Muscle of leg (tissue), 11 donors: ENCODE results near the gene PLCL1. TPM values are rescaled to one million over a fixed set of nuclear protein-coding genes. Genes with fewer than 3 reads are reported as not detected.

ENCODE experiments used
- DNase-seq: peaks from one replicate; pipeline ENCODE4 v3.0.0; 2013
- H3K27ac ChIP-seq: one replicate; pipeline ENCODE4 v1.5.1; 2013; ENCODE audit warnings: mild to moderate bottlenecking, low read length, control low read depth
- H3K27me3 ChIP-seq: one replicate; pipeline ENCODE4 v1.6.1; 2013; ENCODE audit warnings: low read length; ENCODE audit not compliant: control insufficient read depth, insufficient read depth
- H3K36me3 ChIP-seq: one replicate; pipeline ENCODE4 v1.6.1; 2013; ENCODE audit warnings: low read length; ENCODE audit not compliant: control insufficient read depth, insufficient read depth
- H3K4me1 ChIP-seq: one replicate; pipeline ENCODE4 v1.6.1; 2013; ENCODE audit warnings: low read length; ENCODE audit not compliant: control insufficient read depth, insufficient read depth
- H3K4me3 ChIP-seq: one replicate; pipeline ENCODE4 v1.5.1; 2013; ENCODE audit warnings: low read length, control low read depth
- H3K9me3 ChIP-seq: replicated peaks from 2 replicates; pipeline ENCODE4 v1.6.1; 2013; ENCODE audit warnings: low read depth, low read length; ENCODE audit not compliant: control insufficient read depth
- WGBS: methylation state at CpG from one replicate; pipeline ENCODE4 v1.1.5; 2013; ENCODE audit warnings: missing lambda C conversion rate; ENCODE audit not compliant: insufficient coverage; 5-methylcytosine and 5-hydroxymethylcytosine counted together
- polyA plus RNA-seq, 8 donors: library from polyadenylated mRNA; unstranded; fragments of 120-200 nt; gene quantifications; one replicate each; pipeline versions ENCODE4 v1.2.1 to v1.2.3, GENCODE V29; 2013; ENCODE audit warnings: inconsistent platforms in 1 of 8, low replicate concordance in 1 of 8; ENCODE audit not compliant: insufficient read length in 8 of 8, insufficient read depth in 1 of 8
- total RNA-seq: library from RNA; stranded (reverse); fragments of 120-200 nt; gene quantifications from one replicate; pipeline ENCODE4 v1.2.4, GENCODE V29; 2013

Gene PLCL1
- total and polyA plus RNA-seq, 9 donors: 9.5 to 17.7 (median 12.7) TPM

DNA sequence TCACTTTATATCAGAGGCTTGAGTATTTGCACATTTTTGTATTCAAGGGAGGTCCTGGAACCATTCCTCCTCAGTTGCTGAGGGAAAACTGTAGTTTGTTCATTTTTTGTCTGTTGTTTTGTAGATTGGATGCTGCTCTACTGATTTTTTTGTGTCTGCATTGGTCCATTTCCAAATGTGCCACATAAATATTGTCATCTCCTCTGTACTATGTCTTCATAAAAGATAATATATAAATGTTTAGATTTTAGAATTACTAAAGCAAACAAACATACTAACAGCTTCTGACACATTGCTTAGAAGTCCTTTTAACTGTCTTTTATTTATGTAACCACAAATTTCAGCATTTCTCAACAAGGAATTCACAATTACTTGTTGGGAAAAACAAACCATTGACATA, 356.8 kb downstream of the PLCL1 start:
- Histone ChIP-seq H3K4me1 (no peaks in the 10 kb centered on the region), H3K27ac (no peak overlapping the region), H3K4me3 (no peak overlapping the region), H3K27me3 (no peaks in the 10 kb centered on the region), H3K36me3 (no peaks in the 10 kb centered on the region), H3K9me3 (peaks cover 4% of the 10 kb centered on the region)
- peak; percentile 25 for DNase-seq

DNA sequence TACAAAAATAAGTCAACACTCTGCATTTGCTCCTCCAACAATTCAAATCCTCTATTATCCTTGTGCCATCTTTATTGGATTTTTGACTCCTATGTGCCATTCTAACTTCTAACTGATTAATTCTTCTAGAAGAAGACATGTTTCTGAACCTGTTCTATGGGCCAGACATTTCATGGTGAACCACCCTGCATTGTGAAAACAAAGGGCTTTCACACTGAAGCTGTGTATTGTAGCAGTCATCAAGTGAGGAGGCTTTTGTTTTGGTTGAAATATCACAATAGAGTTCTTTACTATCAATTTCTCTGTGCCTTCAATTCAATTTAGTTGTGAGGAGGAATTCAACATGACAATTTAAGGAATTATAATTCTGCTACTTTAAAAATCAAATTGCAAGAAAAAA, 357.9 kb downstream of the PLCL1 start:
- DNase-seq: no peak
- no peak overlapping the region for H3K4me3 ChIP-seq
- no peaks in the 10 kb centered on the region for H3K27me3 ChIP-seq
- no peaks in the 10 kb centered on the region for H3K4me1 ChIP-seq
- H3K27ac ChIP-seq: no peak overlapping the region
- peaks cover 3% of the 10 kb centered on the region for H3K9me3 ChIP-seq
- H3K36me3 ChIP-seq: no peaks in the 10 kb centered on the region

DNA sequence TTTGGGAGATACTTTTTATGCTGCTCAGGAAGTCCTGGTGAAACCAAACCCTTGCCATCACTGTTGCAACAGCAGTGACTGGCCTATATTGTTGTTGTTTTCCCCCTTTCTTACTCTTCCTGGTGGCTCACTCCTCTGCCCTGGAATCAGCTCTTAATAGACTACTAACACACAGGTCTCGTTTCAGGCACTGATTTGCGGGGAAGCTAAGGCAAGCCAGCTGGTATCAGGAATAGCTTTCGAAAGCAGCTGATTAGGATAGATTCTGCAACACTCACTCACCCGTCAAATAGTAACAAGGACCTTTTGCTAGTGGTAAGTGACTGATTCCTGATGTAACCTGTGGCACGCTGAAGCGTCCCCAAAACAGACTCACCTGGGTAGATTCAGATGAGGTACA, 360.4 kb downstream of the PLCL1 start:
- no peaks in the 10 kb centered on the region for H3K9me3 ChIP-seq
- no peaks in the 10 kb centered on the region for H3K36me3 ChIP-seq
- WGBS: no CpG with 5 or more reads among the region's 6 CpGs

DNA sequence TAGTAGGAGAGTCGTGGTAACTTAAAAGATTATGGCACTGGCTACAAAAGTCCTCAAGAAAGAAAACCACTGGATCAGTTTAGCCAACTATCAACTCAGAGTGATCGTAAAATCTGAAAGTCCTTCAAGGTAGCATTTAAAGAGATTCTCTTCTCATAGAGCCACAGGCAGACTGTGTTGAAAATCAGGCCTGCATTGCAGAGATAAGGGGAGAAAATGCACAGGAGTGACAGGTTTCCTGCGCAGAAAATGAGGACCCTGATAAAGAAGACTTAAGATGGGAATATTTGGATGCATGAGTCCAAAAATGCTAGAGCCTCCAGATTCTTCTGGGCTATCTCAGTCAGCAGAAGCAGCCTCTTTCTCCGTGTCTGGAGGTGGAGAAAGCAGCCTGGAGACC, 360.9 kb downstream of the PLCL1 start:
- Histone ChIP-seq H3K36me3 (no peaks in the 10 kb centered on the region), H3K4me3 (no peak overlapping the region), H3K27ac (no peak overlapping the region), H3K9me3 (no peaks in the 10 kb centered on the region), H3K4me1 (no peaks in the 10 kb centered on the region), H3K27me3 (no peaks in the 10 kb centered on the region)
- WGBS: 92% methylated on average over 1 of the region's 4 CpGs
- DNase-seq: no peak

More for the DNA sequence above, 360.4 kb downstream of the PLCL1 start:
- H3K4me1 ChIP-seq: no peaks in the 10 kb centered on the region
- no peak overlapping the region for H3K4me3 ChIP-seq
- no peaks in the 10 kb centered on the region for H3K27me3 ChIP-seq
- DNase-seq: no peak
- no peak overlapping the region for H3K27ac ChIP-seq

DNA sequence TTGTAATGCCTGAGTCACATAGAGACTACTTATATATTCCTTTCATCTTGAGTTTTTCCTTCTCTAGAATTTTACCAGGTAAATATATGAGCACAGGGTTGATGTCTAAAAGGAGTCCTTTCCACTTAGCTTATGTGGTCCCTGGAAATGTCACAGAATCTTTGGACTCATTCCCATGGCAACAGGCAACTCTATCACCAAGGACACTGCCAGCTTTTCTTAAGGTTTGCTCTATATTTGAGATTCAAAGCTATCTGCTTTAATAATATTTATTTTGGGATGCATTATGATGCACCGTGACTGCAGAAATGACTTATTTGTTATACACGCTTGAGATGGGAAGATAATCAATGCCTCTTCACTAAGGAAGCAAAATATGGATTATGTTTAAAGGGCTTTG, 363.0 kb downstream of the PLCL1 start:
- Histone ChIP-seq H3K4me3 (no peak overlapping the region), H3K27ac (no peak overlapping the region), H3K27me3 (no peaks in the 10 kb centered on the region), H3K4me1 (no peaks in the 10 kb centered on the region), H3K36me3 (no peaks in the 10 kb centered on the region), H3K9me3 (no peaks in the 10 kb centered on the region)
- no peak for DNase-seq
- WGBS: 80% methylated on average over 1 of the region's 2 CpGs

DNA sequence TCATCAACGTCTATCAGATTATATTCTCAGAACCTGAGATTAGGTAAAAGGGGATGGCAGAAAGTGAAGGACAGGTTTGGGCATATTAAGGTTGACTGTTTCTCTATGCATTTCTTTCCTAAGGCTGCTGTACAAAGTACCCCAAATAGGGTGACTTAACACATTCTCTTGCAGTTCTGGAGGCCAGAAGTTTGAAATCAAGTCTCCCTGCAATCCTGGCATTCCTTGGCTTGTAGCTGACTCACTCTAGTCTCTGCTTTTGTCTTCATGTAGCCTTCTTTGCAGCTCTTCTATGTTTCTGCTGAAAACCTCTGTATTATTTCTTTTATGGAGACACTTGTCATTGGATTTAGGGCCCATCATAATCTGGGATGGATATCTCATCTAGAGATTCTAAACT, 364.3 kb downstream of the PLCL1 start:
- Histone ChIP-seq H3K9me3 (no peaks in the 10 kb centered on the region), H3K27ac (no peak overlapping the region), H3K4me1 (no peaks in the 10 kb centered on the region), H3K4me3 (no peak overlapping the region), H3K27me3 (no peaks in the 10 kb centered on the region), H3K36me3 (no peaks in the 10 kb centered on the region)
- WGBS: no CpG with 5 or more reads among the region's 1 CpG
- DNase-seq: no peak

DNA sequence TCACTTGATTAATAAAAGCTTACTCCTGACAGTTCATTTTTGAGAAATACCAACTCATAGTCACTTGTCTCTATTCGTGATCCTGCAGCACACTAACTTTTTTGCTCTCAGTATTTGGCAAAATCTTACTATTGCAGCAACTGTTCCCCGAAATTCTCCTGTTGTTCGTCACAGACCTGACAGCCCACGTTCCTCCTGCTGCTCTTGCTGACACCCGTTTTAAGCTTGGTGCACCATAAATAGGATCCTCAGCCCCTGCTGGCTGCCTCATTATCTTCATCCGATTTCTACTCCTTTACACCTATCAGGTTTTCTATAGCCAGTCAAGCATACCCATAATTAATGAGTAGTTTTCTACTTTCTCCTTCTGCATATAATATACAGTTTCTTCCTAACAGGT, 368.8 kb downstream of the PLCL1 start:
- H3K36me3 ChIP-seq: no peaks in the 10 kb centered on the region
- H3K4me1 ChIP-seq: no peaks in the 10 kb centered on the region
- H3K9me3 ChIP-seq: no peaks in the 10 kb centered on the region
- WGBS: 18% methylated on average over 5 of the region's 6 CpGs
- no peaks in the 10 kb centered on the region for H3K27me3 ChIP-seq
- no peak overlapping the region for H3K4me3 ChIP-seq
- no peak for DNase-seq
- no peak overlapping the region for H3K27ac ChIP-seq

DNA sequence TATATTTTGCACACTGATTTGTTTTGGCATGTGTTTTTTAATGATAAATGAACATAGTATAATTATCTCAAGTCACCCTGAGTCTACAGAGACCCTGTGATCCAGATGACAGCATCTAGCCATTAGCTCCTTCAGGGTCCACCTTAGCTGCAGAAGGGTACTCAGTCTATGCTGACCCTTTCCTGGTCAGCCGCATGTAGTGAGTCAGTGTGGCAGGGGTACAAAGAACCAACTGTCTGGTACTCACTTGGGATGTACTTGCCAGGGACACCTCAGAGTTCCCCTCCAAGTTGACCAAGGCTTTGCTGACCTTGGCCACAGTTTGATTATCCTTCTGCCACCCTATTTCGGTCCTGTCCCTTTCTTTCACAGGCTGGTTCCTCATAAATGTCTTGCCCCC, 369.5 kb downstream of the PLCL1 start:
- Histone ChIP-seq H3K9me3 (no peaks in the 10 kb centered on the region), H3K4me3 (no peak overlapping the region), H3K27ac (no peak overlapping the region), H3K4me1 (no peaks in the 10 kb centered on the region), H3K27me3 (no peaks in the 10 kb centered on the region), H3K36me3 (no peaks in the 10 kb centered on the region)
- WGBS: 60% methylated on average over 1 of the region's 2 CpGs
- no peak for DNase-seq

DNA sequence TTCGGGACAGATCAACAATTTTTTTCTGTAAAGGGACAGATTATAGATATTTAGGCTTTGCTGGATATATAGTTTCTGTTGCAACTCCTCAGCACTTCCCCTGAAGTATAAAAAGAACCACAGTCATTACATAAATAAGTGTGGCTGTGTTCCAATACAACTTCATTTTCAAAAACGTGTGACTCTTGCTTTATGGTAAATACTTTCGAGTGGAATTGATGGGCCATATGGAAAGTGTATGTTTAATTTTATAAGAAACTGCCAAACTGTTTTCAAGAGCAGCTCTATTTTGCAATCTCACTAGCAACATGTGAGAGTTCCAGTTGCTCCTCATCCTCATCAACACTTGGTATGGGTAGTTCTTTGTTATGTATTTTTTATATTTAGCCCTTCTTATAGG, 370.9 kb downstream of the PLCL1 start:
- Histone ChIP-seq H3K27me3 (no peaks in the 10 kb centered on the region), H3K4me1 (no peaks in the 10 kb centered on the region), H3K9me3 (no peaks in the 10 kb centered on the region), H3K36me3 (no peaks in the 10 kb centered on the region), H3K27ac (no peak overlapping the region), H3K4me3 (no peak overlapping the region)
- WGBS: no CpG with 5 or more reads among the region's 3 CpGs
- DNase-seq: no peak

DNA sequence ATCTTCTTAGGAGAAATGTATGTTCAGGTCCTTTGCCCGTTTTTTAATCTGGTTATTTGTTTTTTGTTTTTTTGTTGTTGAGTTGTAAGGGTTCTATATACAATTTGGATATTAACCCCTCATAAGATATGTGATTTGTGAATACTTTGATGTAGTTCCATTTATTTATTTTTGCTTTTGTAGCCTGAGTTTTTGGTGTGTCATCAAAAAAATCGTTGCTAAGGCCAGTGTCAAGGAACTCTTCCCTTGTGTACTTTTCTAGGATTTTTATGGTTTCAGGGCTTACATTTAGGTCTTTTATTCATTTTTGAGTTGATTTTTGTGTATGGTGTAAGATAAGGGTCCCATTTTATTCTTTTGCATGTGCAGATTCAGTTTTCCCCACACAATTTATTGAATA, 372.6 kb downstream of the PLCL1 start:
- Histone ChIP-seq H3K4me3 (no peak overlapping the region), H3K9me3 (no peaks in the 10 kb centered on the region), H3K27ac (no peak overlapping the region), H3K27me3 (no peaks in the 10 kb centered on the region), H3K4me1 (no peaks in the 10 kb centered on the region), H3K36me3 (no peaks in the 10 kb centered on the region)
- no peak for DNase-seq
- no CpG with 5 or more reads among the region's 2 CpGs for WGBS

DNA sequence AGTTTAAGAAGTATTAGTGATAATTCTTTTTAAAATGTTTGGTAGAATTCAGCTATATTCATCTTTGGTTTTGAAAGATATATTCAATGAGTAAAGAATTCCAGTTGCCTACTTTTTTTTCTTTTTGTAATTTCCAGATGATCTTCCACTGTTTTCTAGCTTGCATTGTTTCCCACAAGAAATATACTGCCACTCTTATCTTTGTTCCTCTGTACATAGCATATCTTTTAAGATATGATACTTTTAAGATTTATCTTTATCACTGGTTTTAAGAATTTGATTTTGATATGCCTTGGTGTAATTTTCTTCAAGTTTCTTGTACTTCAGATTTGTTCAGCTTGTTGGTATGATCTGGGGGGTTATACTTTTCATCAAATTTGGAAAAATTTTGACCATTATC, 374.4 kb downstream of the PLCL1 start:
- Histone ChIP-seq H3K36me3 (no peaks in the 10 kb centered on the region), H3K9me3 (no peaks in the 10 kb centered on the region), H3K4me3 (no peak overlapping the region), H3K27me3 (no peaks in the 10 kb centered on the region), H3K27ac (no peak overlapping the region), H3K4me1 (no peaks in the 10 kb centered on the region)
- DNase-seq: no peak
